GM21390 (cell line): ENCODE measurements around the gene L1CAM.

ENCODE experiments used
- ATAC-seq: cut with Tn5 transposase; IDR thresholded peaks from one replicate; pipeline ENCODE4 v1.9.1; 2021; ENCODE audit not compliant: unreplicated experiment

The L1CAM gene

GRCh38 chrX:153812220-153812619 lies 73.8 kb downstream of the L1CAM start:
- ATAC-seq = no peak
